Activated CD4-positive, alpha-beta T cell treated with anti-CD3 and anti-CD28 coated beads for 48 hours (primary cell): ENCODE measurements around the gene PRR14L.
"Not testable (repeated sequence)": the region's sequence is repeated elsewhere in the genome, so short reads cannot be mapped to it uniquely, and the experiment has no call there.

Experiments
- DNase-seq: peaks from one replicate; pipeline ENCODE4 v3.0.0-alpha.2; 2020

The PRR14L gene

DNA sequence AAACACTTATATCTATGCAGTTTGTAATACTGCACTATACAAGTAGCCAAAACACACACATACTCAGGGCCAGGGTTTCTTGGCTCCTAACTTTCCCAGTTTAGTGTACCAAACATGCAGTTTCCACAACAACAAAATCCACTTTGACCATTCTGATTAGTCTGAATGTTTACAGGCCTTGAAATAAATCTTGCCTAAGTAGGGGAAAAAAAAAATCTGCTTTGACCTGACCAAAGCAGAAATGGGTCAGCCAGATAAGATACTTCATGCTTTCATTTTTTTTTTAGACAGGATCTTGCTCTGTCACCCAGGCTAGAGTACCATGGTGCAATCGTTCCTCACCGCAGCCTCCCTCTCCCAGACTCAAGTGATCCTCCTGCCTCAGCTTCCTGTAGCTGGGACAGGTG, 10.1 kb downstream of the PRR14L start:
- no peak for DNase-seq

DNA sequence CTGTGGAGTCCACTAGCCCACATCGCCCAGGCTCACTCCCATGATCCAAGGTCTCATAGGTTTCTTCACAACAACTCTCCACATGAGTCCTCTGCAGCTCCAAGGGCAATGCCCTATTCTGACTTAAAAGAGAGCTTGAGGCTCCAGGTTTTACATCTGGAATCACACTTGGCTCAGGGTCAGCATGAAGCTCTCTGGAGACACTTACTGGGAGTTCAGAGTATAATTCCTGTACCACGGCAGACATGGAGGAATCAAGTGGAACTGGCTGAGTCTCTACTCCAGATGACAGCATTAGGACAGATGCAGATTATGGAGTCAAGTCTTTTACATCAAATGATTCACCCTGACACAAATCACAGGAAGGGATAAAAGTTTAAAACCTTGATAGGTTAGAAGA, 11.4 kb downstream of the PRR14L start:
- DNase-seq, result no peak

DNA sequence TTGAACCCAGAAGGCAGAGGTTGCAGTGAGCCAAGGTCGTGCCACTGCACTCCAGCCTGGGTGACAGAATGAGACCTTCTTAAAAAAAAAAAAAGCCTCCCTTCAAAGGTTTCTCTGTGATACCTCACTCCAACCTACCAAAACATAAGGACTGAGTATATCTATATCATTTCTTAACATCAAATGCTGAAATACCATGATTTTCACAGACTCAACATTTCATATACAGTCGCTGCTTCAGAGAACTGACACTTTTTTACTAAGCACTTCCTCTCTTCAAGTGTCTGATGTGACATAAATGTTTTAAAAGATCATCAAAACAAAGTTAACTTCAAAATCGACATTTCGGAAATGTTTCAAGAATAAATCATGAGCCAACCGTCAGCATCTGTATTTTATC, 12.0 kb downstream of the PRR14L start:
- no peak for DNase-seq

DNA sequence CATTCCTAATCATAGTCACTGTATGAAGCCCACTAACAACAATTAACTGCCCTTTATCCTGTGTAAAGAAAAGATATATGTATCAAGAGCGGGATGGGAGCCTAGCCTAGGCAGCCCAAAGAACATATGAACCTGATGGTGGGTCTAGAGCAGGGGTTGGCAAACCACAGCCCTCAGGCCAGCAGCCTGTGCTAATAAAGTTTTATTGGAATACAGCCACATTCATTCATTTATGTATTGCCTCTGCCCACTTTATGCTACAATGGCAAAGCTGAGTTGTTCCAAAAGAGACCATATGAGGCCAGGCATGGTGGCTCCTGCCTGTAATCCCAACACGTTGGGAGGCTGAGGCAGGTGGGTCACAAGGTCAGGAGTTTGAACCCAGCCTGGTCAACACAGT, 13.5 kb downstream of the PRR14L start:
- no peak for DNase-seq

DNA sequence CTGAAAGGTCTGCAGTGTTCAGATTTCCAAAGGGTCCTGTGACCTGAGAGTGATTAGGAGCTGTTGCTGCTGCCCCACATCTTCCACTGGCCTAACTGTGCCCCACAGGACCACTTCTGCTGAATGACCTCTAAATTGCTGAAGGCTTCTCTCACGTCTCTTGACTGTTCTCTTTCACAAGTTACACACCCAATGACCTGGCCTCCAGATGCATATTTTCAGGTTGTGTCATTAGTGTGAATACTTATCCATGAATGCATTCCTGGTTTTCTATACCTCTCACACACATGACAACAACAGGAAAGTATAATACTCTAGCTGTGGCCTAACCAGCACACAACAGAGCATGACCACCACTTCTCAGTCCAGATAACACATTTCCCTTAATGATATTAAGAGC, 15.4 kb downstream of the PRR14L start:
- no peak for DNase-seq

DNA sequence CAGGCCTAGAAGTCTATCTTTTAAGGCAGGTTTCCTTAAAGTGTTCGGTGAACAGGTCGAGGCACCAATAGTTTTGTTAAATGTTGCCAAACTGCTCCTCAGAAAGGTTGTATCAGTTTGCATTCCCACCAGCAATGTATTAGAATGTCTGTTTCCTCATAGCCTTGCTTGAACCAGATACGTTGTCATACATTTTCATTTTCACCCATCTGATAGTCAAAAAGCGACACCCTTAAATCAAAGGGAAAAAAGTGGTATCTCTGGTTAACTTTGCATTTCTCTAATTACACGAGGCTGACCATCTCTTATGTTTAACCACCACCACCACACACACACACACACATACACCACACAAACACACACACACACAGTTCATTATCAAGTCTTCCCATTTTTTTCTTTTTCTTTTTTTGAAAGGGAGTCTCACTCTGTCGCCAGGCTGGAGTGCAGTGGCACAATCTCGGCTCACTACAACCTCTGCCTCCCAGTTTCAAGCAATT, 16.3 kb downstream of the PRR14L start:
- no peak for DNase-seq

DNA sequence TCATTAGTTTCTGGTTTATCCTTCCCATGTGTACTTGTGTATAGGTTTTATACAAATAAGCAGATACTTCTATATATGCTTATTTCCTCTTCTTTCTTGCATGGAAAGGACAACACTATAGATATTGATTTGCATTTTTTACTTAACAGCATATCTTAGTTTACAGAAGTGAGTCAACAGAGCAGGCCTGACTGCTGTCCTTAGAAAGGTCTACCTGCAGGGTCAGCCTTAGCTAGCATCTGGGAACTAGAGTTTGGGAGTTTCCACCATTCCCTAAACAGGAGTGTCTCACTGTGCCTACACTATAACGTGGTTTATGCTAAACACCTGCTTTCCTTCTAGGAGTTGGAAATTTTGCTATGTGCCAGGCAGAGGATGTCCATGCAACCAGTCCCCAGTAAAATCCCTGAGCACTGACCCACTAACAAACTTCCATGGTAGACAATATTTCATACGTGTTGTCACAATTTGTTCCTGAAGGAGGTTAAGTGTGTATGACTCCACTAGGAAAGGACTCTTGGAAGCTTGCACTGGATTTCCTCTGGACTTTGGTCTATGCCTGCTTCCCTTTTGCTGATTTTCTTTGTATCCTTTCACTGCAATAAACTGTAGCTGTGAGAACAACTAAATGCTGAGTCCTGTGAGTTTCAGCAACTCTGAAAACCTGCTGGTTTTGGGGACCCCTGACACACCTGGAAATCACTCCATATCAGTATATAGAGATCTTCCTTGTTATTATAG, 17.7 kb downstream of the PRR14L start:
- no peak for DNase-seq

DNA sequence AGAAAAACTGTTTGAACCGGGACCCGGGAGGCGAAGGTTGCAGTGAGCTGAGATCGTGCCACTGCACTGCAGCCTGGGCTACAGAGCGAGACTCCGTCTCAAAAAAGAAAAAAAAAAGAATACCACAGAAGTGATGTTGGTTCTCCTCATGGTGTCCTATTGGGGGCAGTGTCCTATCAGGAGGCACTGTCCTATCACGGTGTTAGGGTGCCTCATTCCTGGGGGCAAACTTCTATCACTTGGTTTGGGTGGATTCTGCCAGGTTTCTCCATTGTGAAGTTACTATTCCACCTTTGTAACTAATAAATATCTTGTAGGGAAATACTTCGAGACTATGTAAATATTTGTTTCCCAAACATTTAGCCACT, 19.6 kb downstream of the PRR14L start:
- no peak for DNase-seq

DNA sequence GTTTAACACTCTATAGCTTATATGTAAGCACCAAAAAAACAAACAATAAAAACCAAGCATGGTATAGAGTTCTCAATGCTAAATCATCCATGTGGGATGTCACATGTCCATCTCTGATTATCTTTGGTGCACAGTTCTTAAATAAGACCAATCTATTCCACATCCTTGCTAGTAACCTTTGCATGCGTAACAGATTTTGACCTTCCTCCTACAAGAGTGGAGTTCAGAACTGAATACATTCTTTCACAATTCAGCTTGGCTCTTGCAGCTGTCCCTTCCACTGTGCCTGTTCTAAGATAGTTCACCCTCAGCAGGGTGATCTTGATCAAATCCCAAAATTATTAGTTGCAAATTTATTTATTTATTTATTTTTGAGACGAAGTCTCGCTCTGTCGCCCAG, 21.1 kb downstream of the PRR14L start:
- DNase-seq, result no peak

DNA sequence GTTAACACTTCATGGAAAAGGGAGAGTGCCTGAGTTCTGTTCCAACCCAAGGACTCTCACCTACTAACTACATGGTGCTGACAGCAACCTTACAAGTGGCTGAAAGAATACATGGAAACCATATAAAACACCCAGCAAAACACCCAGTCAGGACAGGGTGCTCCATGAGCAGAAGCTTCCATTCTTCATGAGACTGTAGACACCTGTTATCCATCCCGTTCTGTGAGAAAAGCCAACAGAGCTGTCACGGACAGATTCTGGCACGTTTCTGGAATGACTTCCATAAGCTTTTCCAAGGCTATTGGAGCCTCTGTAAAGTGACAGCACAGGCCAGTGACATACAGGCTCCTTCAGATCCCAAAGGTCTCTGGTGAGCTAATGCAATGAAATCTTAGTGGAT, 23.2 kb downstream of the PRR14L start:
- DNase-seq, result no peak

DNA sequence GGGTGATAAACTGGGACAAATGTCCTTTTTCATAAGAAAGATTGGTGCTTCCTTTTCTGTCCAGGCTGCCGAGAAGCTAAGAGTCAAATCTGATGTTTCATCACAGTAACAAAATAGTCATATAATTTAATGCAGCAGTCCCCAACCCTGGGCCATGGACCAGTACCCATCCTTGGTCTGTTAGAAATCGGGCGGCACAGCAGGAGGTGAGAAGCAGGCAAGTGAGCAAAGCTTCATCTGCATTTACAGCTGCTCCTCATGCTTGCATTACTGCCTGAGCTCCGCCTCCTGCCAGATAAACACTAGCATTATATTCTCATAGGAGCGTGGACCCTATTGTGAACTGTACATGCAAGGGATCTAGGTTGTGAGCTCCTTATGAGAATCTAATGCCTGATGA, 26.2 kb downstream of the PRR14L start:
- DNase-seq, result no peak

DNA sequence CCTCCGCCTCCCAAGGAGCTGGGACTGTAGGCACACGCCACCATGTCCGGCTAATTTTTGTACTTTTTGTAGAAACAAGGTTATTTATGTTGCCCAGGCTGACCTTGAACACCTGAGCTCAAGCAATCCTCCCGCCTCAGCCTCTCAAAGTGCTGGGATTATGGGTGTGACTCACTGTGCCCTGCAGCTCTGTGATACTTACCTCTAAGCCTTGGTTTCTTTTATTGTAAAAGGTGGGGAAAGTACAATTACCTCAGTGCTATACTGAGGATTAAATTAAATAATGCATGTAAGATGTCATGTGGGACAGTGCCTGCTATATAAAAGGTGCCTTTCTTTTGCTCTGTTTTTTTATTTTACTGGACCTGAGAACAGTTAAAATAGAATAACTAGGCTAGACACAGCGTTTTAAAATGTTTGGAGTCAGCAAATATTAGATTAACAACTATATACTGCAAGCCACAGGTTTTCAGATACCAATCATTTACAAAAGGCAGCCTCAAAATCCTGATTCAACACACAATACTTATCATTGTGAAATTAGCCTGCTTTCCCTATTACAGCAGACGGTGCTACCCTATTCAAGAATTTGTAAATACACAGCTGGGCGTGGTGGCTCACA, 30.0 kb downstream of the PRR14L start:
- DNase-seq, result no peak

DNA sequence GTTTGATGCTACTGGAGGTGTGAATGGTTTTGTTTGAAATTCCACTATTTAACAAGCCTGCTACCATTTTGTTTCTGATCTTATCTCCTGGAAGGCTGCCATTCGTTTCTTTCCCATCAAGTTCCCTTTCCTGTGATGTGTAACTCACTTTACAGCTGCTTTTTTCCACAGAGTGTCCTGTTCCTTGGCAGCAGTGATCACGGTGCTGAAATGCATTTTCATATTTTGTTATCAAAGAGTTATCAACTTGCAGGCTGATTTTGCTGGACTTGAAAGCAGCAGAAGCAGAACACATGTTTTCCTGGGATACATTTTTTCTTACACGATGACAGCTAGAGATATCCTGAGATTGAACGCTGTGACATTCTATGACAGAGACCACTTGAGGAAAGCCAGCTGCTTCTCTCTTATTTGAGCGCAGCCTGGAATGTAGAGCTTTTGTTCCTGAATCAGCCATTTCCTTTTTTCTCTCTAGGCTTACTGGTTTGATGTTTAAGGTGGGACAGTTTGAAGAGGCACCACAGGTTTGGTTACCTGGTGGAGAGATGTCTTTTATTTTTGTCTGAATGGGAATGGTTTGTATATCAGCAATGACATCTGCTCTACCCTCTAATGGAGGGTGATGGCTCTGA, 34.7 kb downstream of the PRR14L start:
- DNase-seq, result no peak

DNA sequence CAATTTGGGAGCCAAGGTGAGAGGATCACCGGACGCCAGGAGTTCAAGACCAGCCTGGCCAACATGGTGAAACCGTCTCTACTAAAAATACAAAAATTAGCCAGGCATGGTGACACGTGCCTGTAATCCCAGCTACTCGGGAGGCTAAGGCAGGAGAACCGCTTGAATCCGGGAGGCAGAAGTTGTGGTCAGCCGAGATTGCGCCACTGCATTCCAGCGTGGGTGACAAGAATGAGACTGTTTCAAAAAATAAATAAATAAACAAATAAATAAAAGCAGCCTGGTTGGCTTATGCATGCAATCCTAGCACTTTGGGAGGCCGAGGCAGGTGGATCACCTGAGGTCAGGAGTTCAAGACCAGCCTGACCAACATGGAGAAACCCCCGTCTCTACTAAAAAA, 38.7 kb downstream of the PRR14L start:
- DNase-seq, result not testable (repeated sequence)

DNA sequence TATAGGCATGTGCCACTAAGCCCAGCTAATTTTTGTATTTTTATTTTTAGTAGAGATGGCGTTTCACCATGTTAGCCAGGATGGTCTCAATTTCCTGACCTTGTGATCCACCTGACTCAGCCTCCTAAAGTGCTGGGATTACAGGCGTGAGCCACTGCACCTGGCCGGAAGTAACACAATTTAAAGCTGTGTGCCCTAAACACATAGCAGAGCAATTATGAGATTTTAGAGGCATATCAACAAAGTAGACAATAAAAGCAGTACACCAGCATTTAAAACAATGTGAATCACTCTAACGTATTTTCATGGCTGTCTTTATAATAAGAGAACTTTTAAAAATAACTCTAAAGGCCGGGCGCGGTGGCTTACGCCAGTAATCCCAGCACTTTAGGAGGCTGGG, 42.4 kb downstream of the PRR14L start:
- no peak for DNase-seq

DNA sequence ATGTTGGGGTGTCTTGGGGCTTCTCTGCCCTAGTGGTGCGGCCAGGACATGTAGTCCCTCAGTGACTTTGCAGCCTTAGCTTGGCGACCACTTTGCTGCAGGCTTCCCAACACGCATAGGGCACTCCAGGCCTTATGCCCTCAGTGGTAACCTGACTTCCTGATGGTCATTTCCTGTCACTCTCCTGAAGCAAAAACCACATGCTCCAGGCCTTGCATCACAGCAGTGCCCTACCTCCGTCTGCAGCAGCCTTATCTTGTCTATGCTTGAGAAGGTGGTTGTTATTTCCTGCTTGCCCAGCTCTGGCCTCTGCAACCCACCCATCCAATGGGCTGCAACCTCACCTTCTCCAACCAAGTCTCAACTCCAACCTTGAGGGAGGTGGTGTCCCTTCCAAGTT, 54.5 kb downstream of the PRR14L start:
- DNase-seq, result no peak

DNA sequence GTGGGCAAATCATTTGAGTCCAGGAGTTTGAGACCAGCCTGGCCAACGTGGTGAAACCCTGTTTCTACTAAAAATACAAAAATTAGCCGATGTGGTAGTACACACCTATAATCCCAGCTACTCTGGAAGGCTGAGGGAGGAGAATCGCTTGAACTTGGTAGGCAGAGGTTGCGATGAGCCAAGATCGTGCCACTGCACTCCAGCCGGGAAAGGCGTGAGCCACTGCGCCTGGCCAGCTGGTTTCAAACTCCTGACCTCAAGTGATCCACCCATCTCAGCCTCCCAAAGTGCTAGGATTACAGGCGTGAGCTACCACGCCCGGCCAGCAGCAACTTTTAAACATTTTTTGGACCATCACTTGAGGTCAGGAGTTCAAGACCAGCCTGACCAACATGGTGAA, 55.9 kb downstream of the PRR14L start:
- not testable (repeated sequence) for DNase-seq

DNA sequence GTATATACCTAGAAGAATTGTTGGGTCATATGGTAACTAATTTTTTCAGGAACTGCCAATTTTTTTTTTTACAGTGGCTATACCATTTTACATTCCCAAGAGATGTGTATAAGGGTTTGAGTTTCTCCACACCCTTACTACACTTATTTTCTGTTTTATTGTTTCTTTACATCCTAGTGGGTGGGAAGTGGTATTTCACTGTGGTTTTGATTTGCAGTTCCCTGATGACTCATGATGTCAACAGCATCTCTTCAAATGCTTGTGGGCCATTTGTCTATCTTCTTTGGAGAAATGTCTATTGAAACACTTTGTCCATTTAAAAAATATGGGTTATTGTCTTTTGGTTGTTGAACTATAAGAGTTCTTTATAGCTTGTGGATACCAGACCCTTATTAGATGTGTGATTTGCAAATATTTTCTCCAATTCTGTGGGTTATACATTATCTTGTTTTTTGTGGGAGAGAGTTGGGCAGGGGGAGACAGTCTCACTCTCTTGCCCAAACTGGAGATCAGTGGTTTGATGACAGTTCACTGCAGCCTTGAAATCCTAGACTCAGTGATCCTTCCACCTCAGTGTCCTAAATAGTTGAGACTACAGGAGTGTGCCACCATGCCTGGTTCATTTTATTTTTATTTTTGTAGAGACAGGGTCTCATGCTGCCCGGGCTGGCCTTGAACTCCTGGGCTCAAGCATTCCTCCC, 57.6 kb downstream of the PRR14L start:
- no peak for DNase-seq

DNA sequence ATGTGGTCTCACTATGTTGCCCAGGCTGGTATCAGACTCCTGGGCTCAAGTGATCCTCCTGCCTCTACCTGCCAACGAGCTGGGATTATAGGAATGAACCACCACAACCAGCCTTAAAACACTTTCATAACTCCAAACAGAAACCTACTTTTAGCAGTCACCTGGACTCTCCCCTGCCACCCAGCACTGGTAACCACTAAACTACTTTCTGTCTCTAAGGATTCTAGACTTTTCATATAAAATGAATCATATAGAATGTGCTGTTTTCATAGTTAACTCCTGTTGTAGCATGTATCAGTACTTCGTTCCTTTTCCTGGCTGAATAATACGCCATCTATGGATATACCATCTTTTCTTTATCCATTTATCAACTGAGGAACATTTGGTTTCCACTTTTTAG, 58.5 kb downstream of the PRR14L start:
- no peak for DNase-seq

DNA sequence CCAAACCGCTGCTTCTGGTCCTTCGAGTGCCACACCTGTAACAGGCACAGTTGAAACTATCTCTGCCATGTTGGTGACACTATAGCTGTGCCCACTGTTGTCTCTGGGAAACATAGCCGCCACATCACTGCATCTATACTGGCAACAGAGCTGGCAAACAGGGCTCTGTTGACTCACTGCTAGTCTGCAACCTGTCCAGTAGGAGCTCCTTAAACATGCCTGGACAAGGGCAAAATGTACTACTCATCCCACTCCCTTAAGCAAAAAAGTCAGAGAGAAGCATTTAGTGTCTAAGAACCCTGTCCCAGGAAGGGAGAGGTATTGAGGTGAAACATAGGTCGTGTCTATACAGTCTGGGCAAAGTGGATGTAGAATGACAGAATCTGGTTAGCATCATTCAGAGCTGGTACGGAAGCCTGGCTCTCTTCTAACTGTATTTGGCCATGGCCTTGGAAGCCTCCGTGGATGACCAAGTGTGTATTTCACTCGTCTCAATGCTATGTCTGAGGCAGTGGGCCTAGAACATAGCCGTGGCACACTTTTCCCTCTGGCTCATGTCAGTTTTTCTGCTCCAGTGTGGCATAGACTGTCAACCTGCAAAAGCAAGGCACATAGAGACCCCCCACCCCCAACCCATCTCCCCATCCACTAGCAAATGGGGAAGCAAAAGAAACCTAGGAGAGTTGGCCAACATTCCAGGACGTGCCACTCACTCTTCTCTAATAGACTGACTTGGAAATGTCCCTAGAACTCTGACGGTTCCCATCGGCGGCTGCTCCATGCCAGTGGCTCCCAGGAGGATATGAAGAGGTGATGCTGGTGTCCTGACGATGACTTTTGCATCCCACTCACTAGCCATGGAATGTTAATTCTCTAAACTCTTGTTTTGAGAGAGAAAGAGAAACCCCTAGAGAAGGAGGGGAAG, 66.5 kb downstream of the PRR14L start:
- no peak for DNase-seq

DNA sequence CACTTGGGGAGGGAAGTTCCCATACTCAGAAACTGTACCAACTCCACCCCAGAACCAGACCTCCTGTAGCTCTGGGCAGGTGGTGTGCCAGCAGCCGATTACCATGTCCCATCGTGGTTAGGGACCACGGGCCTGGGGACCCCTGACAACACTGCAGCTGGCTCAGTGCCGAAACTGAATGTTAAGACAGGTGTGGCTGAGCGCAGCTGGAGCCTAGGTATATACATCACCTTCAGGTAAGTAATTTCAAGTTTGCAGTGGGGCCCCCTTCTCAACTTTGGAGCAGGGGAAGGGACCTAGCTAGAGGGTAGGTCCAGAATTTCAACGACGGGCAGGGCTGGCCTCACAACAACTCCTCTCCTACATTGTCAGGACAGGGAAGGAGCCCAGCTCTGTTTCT, 67.2 kb downstream of the PRR14L start:
- no peak for DNase-seq
